Measurements from ENCODE around the gene NMT2.

DNA sequence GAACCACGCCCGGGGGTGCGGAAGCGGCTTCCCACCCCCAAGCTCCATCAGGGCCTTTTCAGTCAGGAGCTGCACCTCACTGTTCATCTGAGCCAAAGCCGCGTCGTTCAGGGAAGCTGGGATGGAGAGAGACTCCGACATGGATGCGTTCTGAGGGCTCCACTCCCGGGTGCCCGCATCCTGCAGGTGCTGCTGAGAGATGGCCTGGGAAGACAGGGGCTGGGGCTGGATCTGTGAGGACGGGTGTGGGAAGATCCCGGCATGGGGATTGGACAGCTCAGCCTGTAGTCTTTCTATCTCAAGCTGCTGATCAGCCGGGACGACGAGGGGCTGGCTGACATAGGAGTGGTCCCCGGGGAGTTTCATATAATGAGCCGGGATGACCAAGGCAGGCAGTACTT, 45.0 kb upstream of the NMT2 start:
- TF ChIP-seq, protein P1, sequence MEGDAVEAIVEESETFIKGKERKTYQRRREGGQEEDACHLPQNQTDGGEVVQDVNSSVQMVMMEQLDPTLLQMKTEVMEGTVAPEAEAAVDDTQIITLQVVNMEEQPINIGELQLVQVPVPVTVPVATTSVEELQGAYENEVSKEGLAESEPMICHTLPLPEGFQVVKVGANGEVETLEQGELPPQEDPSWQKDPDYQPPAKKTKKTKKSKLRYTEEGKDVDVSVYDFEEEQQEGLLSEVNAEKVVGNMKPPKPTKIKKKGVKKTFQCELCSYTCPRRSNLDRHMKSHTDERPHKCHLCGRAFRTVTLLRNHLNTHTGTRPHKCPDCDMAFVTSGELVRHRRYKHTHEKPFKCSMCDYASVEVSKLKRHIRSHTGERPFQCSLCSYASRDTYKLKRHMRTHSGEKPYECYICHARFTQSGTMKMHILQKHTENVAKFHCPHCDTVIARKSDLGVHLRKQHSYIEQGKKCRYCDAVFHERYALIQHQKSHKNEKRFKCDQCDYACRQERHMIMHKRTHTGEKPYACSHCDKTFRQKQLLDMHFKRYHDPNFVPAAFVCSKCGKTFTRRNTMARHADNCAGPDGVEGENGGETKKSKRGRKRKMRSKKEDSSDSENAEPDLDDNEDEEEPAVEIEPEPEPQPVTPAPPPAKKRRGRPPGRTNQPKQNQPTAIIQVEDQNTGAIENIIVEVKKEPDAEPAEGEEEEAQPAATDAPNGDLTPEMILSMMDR (conservative IDR thresholded peaks at IDR 0.05; ENCODE audit: low read depth in 2 of 2): no peak
- TF ChIP-seq ZNF331 (CRISPR knock-in tag; IDR thresholded peaks at IDR 0.05; ENCODE audit: low read depth): no peak
- TF ChIP-seq EZH2 (IDR thresholded peaks at IDR 0.05; ENCODE audit: low read depth, unreplicated experiment): no peak
- TF ChIP-seq POLR2AphosphoS5 (IDR thresholded peaks at IDR 0.05; ENCODE audit: low read depth): no peak
- no peak for TF ChIP-seq EZH2phosphoT487 (IDR thresholded peaks at IDR 0.05; ENCODE audit: unreplicated experiment)
- TF ChIP-seq CREB1 (CRISPR knock-in tag; IDR thresholded peaks at IDR 0.05; ENCODE audit: low read depth): no peak
- TF ChIP-seq, protein P2, sequence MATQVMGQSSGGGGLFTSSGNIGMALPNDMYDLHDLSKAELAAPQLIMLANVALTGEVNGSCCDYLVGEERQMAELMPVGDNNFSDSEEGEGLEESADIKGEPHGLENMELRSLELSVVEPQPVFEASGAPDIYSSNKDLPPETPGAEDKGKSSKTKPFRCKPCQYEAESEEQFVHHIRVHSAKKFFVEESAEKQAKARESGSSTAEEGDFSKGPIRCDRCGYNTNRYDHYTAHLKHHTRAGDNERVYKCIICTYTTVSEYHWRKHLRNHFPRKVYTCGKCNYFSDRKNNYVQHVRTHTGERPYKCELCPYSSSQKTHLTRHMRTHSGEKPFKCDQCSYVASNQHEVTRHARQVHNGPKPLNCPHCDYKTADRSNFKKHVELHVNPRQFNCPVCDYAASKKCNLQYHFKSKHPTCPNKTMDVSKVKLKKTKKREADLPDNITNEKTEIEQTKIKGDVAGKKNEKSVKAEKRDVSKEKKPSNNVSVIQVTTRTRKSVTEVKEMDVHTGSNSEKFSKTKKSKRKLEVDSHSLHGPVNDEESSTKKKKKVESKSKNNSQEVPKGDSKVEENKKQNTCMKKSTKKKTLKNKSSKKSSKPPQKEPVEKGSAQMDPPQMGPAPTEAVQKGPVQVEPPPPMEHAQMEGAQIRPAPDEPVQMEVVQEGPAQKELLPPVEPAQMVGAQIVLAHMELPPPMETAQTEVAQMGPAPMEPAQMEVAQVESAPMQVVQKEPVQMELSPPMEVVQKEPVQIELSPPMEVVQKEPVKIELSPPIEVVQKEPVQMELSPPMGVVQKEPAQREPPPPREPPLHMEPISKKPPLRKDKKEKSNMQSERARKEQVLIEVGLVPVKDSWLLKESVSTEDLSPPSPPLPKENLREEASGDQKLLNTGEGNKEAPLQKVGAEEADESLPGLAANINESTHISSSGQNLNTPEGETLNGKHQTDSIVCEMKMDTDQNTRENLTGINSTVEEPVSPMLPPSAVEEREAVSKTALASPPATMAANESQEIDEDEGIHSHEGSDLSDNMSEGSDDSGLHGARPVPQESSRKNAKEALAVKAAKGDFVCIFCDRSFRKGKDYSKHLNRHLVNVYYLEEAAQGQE (IDR thresholded peaks at IDR 0.05; ENCODE audit: unreplicated experiment): no peak
- TF ChIP-seq, protein P3, sequence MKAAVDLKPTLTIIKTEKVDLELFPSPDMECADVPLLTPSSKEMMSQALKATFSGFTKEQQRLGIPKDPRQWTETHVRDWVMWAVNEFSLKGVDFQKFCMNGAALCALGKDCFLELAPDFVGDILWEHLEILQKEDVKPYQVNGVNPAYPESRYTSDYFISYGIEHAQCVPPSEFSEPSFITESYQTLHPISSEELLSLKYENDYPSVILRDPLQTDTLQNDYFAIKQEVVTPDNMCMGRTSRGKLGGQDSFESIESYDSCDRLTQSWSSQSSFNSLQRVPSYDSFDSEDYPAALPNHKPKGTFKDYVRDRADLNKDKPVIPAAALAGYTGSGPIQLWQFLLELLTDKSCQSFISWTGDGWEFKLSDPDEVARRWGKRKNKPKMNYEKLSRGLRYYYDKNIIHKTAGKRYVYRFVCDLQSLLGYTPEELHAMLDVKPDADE (IDR thresholded peaks at IDR 0.05): no peak
- TF ChIP-seq STAT1 (IDR thresholded peaks at IDR 0.05; ENCODE audit: unreplicated experiment): no peak
- no peak for TF ChIP-seq JUNB (IDR thresholded peaks at IDR 0.05; ENCODE audit: unreplicated experiment)
- no peak for TF ChIP-seq ZNF114 (CRISPR knock-in tag; IDR thresholded peaks at IDR 0.05)
- TF ChIP-seq, protein P4, sequence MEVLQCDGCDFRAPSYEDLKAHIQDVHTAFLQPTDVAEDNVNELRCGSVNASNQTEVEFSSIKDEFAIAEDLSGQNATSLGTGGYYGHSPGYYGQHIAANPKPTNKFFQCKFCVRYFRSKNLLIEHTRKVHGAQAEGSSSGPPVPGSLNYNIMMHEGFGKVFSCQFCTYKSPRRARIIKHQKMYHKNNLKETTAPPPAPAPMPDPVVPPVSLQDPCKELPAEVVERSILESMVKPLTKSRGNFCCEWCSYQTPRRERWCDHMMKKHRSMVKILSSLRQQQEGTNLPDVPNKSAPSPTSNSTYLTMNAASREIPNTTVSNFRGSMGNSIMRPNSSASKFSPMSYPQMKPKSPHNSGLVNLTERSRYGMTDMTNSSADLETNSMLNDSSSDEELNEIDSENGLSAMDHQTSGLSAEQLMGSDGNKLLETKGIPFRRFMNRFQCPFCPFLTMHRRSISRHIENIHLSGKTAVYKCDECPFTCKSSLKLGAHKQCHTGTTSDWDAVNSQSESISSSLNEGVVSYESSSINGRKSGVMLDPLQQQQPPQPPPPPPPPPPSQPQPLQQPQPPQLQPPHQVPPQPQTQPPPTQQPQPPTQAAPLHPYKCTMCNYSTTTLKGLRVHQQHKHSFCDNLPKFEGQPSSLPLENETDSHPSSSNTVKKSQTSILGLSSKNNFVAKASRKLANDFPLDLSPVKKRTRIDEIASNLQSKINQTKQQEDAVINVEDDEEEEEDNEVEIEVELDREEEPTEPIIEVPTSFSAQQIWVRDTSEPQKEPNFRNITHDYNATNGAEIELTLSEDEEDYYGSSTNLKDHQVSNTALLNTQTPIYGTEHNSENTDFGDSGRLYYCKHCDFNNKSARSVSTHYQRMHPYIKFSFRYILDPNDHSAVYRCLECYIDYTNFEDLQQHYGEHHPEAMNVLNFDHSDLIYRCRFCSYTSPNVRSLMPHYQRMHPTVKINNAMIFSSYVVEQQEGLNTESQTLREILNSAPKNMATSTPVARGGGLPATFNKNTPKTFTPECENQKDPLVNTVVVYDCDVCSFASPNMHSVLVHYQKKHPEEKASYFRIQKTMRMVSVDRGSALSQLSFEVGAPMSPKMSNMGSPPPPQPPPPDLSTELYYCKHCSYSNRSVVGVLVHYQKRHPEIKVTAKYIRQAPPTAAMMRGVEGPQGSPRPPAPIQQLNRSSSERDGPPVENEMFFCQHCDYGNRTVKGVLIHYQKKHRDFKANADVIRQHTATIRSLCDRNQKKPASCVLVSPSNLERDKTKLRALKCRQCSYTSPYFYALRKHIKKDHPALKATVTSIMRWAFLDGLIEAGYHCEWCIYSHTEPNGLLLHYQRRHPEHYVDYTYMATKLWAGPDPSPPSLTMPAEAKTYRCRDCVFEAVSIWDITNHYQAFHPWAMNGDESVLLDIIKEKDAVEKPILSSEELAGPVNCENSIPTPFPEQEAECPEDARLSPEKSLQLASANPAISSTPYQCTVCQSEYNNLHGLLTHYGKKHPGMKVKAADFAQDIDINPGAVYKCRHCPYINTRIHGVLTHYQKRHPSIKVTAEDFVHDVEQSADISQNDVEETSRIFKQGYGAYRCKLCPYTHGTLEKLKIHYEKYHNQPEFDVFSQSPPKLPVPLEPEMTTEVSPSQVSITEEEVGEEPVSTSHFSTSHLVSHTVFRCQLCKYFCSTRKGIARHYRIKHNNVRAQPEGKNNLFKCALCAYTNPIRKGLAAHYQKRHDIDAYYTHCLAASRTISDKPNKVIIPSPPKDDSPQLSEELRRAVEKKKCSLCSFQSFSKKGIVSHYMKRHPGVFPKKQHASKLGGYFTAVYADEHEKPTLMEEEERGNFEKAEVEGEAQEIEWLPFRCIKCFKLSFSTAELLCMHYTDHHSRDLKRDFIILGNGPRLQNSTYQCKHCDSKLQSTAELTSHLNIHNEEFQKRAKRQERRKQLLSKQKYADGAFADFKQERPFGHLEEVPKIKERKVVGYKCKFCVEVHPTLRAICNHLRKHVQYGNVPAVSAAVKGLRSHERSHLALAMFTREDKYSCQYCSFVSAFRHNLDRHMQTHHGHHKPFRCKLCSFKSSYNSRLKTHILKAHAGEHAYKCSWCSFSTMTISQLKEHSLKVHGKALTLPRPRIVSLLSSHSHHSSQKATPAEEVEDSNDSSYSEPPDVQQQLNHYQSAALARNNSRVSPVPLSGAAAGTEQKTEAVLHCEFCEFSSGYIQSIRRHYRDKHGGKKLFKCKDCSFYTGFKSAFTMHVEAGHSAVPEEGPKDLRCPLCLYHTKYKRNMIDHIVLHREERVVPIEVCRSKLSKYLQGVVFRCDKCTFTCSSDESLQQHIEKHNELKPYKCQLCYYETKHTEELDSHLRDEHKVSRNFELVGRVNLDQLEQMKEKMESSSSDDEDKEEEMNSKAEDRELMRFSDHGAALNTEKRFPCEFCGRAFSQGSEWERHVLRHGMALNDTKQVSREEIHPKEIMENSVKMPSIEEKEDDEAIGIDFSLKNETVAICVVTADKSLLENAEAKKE (CRISPR knock-in tag; IDR thresholded peaks at IDR 0.05): no peak
- TF ChIP-seq NANOG (IDR thresholded peaks at IDR 0.05; ENCODE audit: borderline replicate concordance): no peak
